ENCODE data around the gene TCERG1L. TPM values are rescaled to one million over a fixed set of nuclear protein-coding genes. Genes with fewer than 3 reads are reported as not detected.

TCERG1L gene
- total RNA-seq, 1 donor from 2014 or later: 2.7 TPM

GRCh38 chr10:131224106-131224505 lies 87.4 kb downstream of the TCERG1L start:
- TF ChIP-seq, protein P1, sequence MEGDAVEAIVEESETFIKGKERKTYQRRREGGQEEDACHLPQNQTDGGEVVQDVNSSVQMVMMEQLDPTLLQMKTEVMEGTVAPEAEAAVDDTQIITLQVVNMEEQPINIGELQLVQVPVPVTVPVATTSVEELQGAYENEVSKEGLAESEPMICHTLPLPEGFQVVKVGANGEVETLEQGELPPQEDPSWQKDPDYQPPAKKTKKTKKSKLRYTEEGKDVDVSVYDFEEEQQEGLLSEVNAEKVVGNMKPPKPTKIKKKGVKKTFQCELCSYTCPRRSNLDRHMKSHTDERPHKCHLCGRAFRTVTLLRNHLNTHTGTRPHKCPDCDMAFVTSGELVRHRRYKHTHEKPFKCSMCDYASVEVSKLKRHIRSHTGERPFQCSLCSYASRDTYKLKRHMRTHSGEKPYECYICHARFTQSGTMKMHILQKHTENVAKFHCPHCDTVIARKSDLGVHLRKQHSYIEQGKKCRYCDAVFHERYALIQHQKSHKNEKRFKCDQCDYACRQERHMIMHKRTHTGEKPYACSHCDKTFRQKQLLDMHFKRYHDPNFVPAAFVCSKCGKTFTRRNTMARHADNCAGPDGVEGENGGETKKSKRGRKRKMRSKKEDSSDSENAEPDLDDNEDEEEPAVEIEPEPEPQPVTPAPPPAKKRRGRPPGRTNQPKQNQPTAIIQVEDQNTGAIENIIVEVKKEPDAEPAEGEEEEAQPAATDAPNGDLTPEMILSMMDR (conservative IDR thresholded peaks at IDR 0.05): no peak
- Mint-ChIP-seq H3K4me1 (ENCODE audit: unreplicated experiment) (peaks cover 4% of the 10 kb centered on the region), H3K27me3 (no peaks in the 10 kb centered on the region), H3K27ac (no peak overlapping the region), H3K36me3 (no peaks in the 10 kb centered on the region), H3K4me3 (no peak overlapping the region), H3K9me3 (peaks cover 3% of the 10 kb centered on the region)
- no peak for DNase-seq (ENCODE audit: extremely low spot score, unreplicated experiment)

DNA sequence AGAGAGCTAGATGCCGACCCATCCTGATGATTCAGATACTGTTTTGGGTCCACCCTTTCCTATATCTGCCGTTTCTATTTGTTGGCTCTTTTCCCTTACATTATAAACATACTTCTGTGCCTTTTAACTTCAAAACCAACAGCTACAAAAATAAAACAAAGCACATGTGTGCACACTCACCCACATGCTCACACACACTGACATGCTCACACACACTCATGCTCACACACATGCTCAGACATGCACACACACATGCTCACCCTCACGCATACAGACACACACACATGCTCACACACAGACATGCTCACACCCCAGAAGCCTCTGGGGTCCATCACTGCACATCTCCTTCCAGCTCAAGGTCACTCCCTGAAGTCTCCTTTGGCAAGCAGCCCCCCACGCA lies 88.1 kb downstream of the TCERG1L start:
- no peak for DNase-seq (ENCODE audit: extremely low spot score, unreplicated experiment)
- Mint-ChIP-seq H3K4me1 (ENCODE audit: unreplicated experiment) (peaks cover 4% of the 10 kb centered on the region), H3K9me3 (peaks cover 3% of the 10 kb centered on the region), H3K27ac (no peak overlapping the region), H3K4me3 (no peak overlapping the region), H3K27me3 (no peaks in the 10 kb centered on the region), H3K36me3 (no peaks in the 10 kb centered on the region)
- TF ChIP-seq, protein P1 (conservative IDR thresholded peaks at IDR 0.05): no peak

DNA sequence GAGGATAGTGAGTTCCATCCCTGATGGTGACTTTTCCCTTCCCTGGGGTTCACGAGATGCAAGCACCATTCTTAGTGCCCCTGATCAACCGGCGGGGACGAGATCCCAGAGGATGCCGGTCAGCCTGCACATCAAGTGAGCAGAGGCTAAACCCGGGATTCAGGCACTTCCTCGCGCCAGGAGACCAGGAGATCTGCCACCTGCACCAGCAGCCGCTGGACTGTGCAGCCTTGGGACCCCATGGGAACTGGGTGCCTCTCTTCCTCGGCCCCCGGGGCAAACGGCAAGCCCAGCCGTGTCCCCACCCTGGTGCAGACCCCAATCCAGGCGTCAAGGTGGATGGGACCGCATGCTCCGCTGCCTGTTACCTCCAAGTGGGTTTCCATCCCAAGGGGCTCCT lies 88.5 kb downstream of the TCERG1L start:
- H3K27ac Mint-ChIP-seq: no peak overlapping the region
- H3K4me3 Mint-ChIP-seq: no peak overlapping the region
- TF ChIP-seq, protein P1 (conservative IDR thresholded peaks at IDR 0.05): no peak
- no peaks in the 10 kb centered on the region for H3K36me3 Mint-ChIP-seq
- DNase-seq (ENCODE audit: extremely low spot score, unreplicated experiment): no peak
- H3K4me1 Mint-ChIP-seq (ENCODE audit: unreplicated experiment): peaks cover 4% of the 10 kb centered on the region
- peaks cover 3% of the 10 kb centered on the region for H3K9me3 Mint-ChIP-seq
- H3K27me3 Mint-ChIP-seq: no peaks in the 10 kb centered on the region

GRCh38 chr10:131221632-131222277 lies 89.8 kb downstream of the TCERG1L start:
- Mint-ChIP-seq H3K9me3 (peaks cover 3% of the 10 kb centered on the region), H3K36me3 (no peaks in the 10 kb centered on the region), H3K4me3 (no peak overlapping the region)

GRCh38 chr10:131220601-131221171 lies 90.8 kb downstream of the TCERG1L start:
- Mint-ChIP-seq H3K27me3 (peaks cover 4% of the 10 kb centered on the region), H3K9me3 (peaks cover 3% of the 10 kb centered on the region), H3K4me1 (ENCODE audit: unreplicated experiment) (peaks cover 4% of the 10 kb centered on the region), H3K27ac (no peak overlapping the region), H3K36me3 (no peaks in the 10 kb centered on the region), H3K4me3 (no peak overlapping the region)
- TF ChIP-seq, protein P1 (conservative IDR thresholded peaks at IDR 0.05): no peak
- DNase-seq (ENCODE audit: extremely low spot score, unreplicated experiment): no peak

More at GRCh38 chr10:131221632-131222277, 89.8 kb downstream of the TCERG1L start:
- peaks cover 4% of the 10 kb centered on the region for H3K4me1 Mint-ChIP-seq (ENCODE audit: unreplicated experiment)
- DNase-seq (ENCODE audit: extremely low spot score, unreplicated experiment): no peak
- H3K27me3 Mint-ChIP-seq: no peaks in the 10 kb centered on the region
- no peak overlapping the region for H3K27ac Mint-ChIP-seq
- TF ChIP-seq, protein P1 (conservative IDR thresholded peaks at IDR 0.05): no peak

Measured in type B pancreatic cell (in vitro differentiated cells).